Fibroblast of lung (primary cell): ENCODE data around the gene NOSTRIN. TPM values are rescaled to one million over a fixed set of nuclear protein-coding genes. Genes with fewer than 3 reads are reported as not detected.

Experiments
- DNase-seq, 2 donors: peaks; one replicate each; pipeline versions ENCODE4 v3.0.0 to v3.0.0-alpha.2; 2010; ENCODE audit warnings: low read depth in 2 of 2
- H2AFZ ChIP-seq: 2 replicates; pipeline ENCODE4 v1.5.1; 2012; ENCODE audit warnings: low read length, control low read depth, inconsistent platforms
- H3K27ac ChIP-seq: 2 replicates; pipeline ENCODE4 v1.5.1; 2011; ENCODE audit warnings: low read length, control low read depth; ENCODE audit not compliant: insufficient read depth
- H3K27me3 ChIP-seq: 2 replicates; pipeline ENCODE4 v1.5.1; 2011; ENCODE audit warnings: mild to moderate bottlenecking, low read length; ENCODE audit not compliant: control insufficient read depth, insufficient read depth
- H3K36me3 ChIP-seq: 2 replicates; pipeline ENCODE4 v1.5.1; 2011; ENCODE audit warnings: low read length; ENCODE audit not compliant: control insufficient read depth, insufficient read depth
- H3K4me1 ChIP-seq: 2 replicates; pipeline ENCODE4 v1.5.1; 2011; ENCODE audit warnings: low read length; ENCODE audit not compliant: control insufficient read depth, insufficient read depth; ENCODE audit errors: extremely low read depth
- H3K4me2 ChIP-seq: 2 replicates; pipeline ENCODE4 v1.5.1; 2011; ENCODE audit warnings: low read length, control low read depth; ENCODE audit not compliant: insufficient read depth; ENCODE audit errors: extremely low read depth
- H3K4me3 ChIP-seq, 4 experiments: fragments of 200-600 bp in 1 of 4; sonication (generic) in 1 of 4; replicated peaks in 1 of 4; 2 replicates each; pipeline ENCODE4 v1.5.1; 2011 to 2016; ENCODE audit warnings: low read length in 4 of 4, low read depth in 3 of 4, mild to moderate bottlenecking in 3 of 4, control low read depth in 2 of 4, inconsistent platforms in 1 of 4, mixed read lengths in 1 of 4; ENCODE audit not compliant: insufficient read depth in 1 of 4; ENCODE audit errors: control extremely low read depth in 1 of 4
- H3K79me2 ChIP-seq: 2 replicates; pipeline ENCODE4 v1.5.1; 2012; ENCODE audit warnings: mild to moderate bottlenecking, low read length, inconsistent platforms; ENCODE audit not compliant: control insufficient read depth, insufficient read depth
- H3K9ac ChIP-seq: 2 replicates; pipeline ENCODE4 v1.5.1; 2011; ENCODE audit warnings: mild to moderate bottlenecking, low read length, control low read depth; ENCODE audit not compliant: insufficient read depth
- H3K9me3 ChIP-seq: 2 replicates; pipeline ENCODE4 v1.5.1; 2012; ENCODE audit warnings: low read depth, low read length; ENCODE audit not compliant: control insufficient read depth, insufficient read depth
- H4K20me1 ChIP-seq: 2 replicates; pipeline ENCODE4 v1.5.1; 2011; ENCODE audit warnings: low read length; ENCODE audit not compliant: control insufficient read depth, insufficient read depth; ENCODE audit errors: extremely low read depth
- EZH2 ChIP-seq: IDR thresholded peaks from 2 replicates; pipeline ENCODE4 v1.5.1; 2012; ENCODE audit warnings: low read length, control low read depth, mild to moderate bottlenecking; ENCODE audit errors: missing control alignments
- polyA plus RNA-seq, 2 donors: library from polyadenylated mRNA; depleted of rRNA in 1 of 2; stranded (reverse) in 1 of 2; unstranded in 1 of 2; fragments of >200 nt; gene quantifications; 2 replicates each; pipeline ENCODE4 v1.2.1, GENCODE V29; 2011 to 2012; ENCODE audit warnings: missing spikeins in 1 of 2
- total RNA-seq: library from RNA; depleted of rRNA; stranded (reverse); fragments of >200 nt; gene quantifications from 2 replicates; pipeline ENCODE4 v1.2.1, GENCODE V29; 2014
- TF ChIP-seq, protein P1 (sequence below), 2 donors: IDR thresholded peaks in 1 of 2; conservative IDR thresholded peaks in 1 of 2; 1 replicate in 1 of 2; 2 replicates in 1 of 2; pipeline ENCODE4 v1.5.1; 2011 to 2012; ENCODE audit warnings: low read length in 2 of 2, control low read depth in 1 of 2, inconsistent platforms in 1 of 2, low read depth in 1 of 2, mild to moderate bottlenecking in 1 of 2

Gene NOSTRIN
- total and polyA plus RNA-seq, 2 donors (not counting 1 experiment from before 2014, with no cell fraction given): 0.50 to 1.3 TPM

DNA sequence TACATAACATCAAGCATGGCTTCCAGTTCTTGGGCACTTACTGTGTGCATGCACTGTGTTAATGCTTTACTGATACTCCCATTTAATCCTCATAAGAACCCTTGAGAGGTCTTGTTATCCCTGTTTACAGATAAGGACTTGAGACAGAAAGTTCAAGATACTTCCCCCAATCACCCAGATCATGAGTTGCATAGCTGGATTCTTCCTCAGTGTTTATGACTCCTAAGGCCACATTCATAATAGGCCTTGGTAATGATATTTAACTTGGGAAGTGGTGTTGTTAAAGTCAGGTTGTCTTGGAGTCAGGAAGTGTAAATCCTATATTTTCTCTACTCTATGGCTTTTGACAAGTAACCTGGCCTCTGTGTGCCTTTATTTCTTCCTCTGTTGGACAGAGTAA, 22.7 kb downstream of the NOSTRIN start:
- Histone ChIP-seq H4K20me1 (no peaks in the 10 kb centered on the region), H3K79me2 (no peaks in the 10 kb centered on the region), H3K27me3 (no peaks in the 10 kb centered on the region), H3K4me3 (no peak overlapping the region), H3K4me2 (no peak overlapping the region), H3K9ac (no peak overlapping the region), H3K4me1 (no peaks in the 10 kb centered on the region), H2AFZ (no peak overlapping the region), H3K9me3 (no peaks in the 10 kb centered on the region), H3K27ac (no peak overlapping the region), H3K36me3 (no peaks in the 10 kb centered on the region)
- TF ChIP-seq, protein P1, sequence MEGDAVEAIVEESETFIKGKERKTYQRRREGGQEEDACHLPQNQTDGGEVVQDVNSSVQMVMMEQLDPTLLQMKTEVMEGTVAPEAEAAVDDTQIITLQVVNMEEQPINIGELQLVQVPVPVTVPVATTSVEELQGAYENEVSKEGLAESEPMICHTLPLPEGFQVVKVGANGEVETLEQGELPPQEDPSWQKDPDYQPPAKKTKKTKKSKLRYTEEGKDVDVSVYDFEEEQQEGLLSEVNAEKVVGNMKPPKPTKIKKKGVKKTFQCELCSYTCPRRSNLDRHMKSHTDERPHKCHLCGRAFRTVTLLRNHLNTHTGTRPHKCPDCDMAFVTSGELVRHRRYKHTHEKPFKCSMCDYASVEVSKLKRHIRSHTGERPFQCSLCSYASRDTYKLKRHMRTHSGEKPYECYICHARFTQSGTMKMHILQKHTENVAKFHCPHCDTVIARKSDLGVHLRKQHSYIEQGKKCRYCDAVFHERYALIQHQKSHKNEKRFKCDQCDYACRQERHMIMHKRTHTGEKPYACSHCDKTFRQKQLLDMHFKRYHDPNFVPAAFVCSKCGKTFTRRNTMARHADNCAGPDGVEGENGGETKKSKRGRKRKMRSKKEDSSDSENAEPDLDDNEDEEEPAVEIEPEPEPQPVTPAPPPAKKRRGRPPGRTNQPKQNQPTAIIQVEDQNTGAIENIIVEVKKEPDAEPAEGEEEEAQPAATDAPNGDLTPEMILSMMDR (conservative IDR thresholded peaks at IDR 0.05 in 1 of 2, IDR thresholded peaks at IDR 0.05 in 1 of 2; ENCODE audit: low read depth in 1 of 2, low read length in 2 of 2): no peak
- no peak for TF ChIP-seq EZH2
- no peak for DNase-seq

DNA sequence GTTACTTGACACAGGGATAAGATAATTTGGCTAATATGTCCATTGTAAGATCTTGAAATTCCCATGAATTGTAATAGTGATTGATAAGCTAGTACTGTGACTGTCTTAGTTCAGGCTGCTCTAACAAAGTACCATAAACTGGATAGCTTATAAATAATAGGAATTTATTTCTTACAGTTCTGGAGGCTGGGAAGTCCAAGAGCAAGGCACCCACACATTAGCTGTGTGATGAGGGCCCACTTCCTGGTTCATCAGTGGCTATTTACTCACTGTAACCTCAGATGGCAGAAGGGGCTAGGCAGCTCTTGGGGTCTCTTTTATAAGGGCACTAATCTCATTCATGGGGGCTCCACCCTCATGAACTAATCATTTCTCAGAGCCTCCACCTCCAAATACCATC, 28.5 kb downstream of the NOSTRIN start:
- no peak for TF ChIP-seq EZH2
- TF ChIP-seq, protein P1 (conservative IDR thresholded peaks at IDR 0.05 in 1 of 2, IDR thresholded peaks at IDR 0.05 in 1 of 2; ENCODE audit: low read depth in 1 of 2, low read length in 2 of 2): no peak
- H3K4me3 ChIP-seq: no peak overlapping the region

DNA sequence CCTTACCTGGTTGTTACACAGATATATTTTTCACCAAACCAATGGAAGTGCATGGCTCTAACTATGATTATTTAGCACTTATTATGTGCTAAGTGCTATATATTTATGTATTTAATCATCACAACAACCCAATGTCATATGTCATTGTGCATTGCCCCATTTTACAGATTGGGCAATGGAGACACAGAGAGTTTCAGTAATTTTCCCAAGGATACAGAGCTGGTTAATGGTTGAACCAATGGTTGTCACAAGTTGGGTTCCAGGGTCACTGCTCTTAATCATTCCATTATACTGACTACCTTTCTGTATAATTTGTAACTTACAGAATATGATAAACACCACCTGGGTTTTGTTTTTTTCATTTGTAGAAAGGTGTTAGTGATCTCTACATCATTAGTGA, 29.2 kb downstream of the NOSTRIN start:
- Histone ChIP-seq H3K4me2 (no peak overlapping the region), H4K20me1 (no peaks in the 10 kb centered on the region), H3K4me3 (no peak overlapping the region), H3K9me3 (no peaks in the 10 kb centered on the region), H2AFZ (no peak overlapping the region), H3K27ac (no peak overlapping the region), H3K4me1 (no peaks in the 10 kb centered on the region), H3K79me2 (no peaks in the 10 kb centered on the region), H3K9ac (no peak overlapping the region), H3K36me3 (no peaks in the 10 kb centered on the region), H3K27me3 (no peaks in the 10 kb centered on the region)
- no peak for DNase-seq
- TF ChIP-seq, protein P1 (conservative IDR thresholded peaks at IDR 0.05 in 1 of 2, IDR thresholded peaks at IDR 0.05 in 1 of 2; ENCODE audit: low read depth in 1 of 2, low read length in 2 of 2): no peak
- no peak for TF ChIP-seq EZH2

More for the DNA sequence above, 28.5 kb downstream of the NOSTRIN start:
- no peaks in the 10 kb centered on the region for H3K9me3 ChIP-seq
- H3K27ac ChIP-seq: no peak overlapping the region
- H3K4me1 ChIP-seq: no peaks in the 10 kb centered on the region
- no peak overlapping the region for H3K9ac ChIP-seq
- no peak for DNase-seq
- no peaks in the 10 kb centered on the region for H3K79me2 ChIP-seq
- H3K27me3 ChIP-seq: no peaks in the 10 kb centered on the region
- no peak overlapping the region for H3K4me2 ChIP-seq
- no peaks in the 10 kb centered on the region for H3K36me3 ChIP-seq
- H4K20me1 ChIP-seq: no peaks in the 10 kb centered on the region
- no peak overlapping the region for H2AFZ ChIP-seq
